Thyroid gland (tissue), 4 donors: ENCODE results near the gene SOCS1.

ENCODE experiments used
- POLR2A ChIP-seq, 2 donors: fragments of 450-650 bp; IDR thresholded peaks; one replicate each; pipeline ENCODE4 v1.6.1; 2017; ENCODE audit warnings: antibody characterized with exemption in 2 of 2, mild to moderate bottlenecking in 2 of 2, moderate library complexity in 1 of 2
- TF ChIP-seq, protein P1 (sequence below), 6 experiments: fragments of 200-600 bp in 3 of 6; fragments of 450-650 bp in 3 of 6; sonication (generic) in 3 of 6; IDR thresholded peaks; one replicate each; pipeline ENCODE4 v1.5.1; 2016 to 2019; ENCODE audit warnings: antibody characterized with exemption in 6 of 6, mild to moderate bottlenecking in 2 of 6, inconsistent platforms in 1 of 6, moderate library complexity in 1 of 6

DNA sequence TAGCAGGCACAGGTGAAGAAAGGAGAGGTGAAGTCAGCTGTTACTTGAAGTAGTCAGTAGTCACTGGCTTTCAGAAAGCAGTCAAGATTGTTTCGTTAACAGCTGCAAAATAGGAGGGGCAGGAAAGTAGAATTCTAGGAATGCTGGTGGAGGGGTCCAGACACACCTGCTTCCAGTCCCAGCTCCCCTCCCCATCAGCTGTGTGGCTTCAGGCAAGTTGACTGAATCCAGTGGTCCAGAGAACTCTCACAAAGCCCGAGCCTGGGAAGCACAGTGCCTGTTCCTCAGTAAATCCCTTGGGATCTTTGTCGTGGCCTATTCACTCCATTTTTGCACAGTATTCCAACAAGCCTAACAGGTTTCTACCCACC lies 4.6 kb upstream of the SOCS1 start:
- TF ChIP-seq, protein P1, sequence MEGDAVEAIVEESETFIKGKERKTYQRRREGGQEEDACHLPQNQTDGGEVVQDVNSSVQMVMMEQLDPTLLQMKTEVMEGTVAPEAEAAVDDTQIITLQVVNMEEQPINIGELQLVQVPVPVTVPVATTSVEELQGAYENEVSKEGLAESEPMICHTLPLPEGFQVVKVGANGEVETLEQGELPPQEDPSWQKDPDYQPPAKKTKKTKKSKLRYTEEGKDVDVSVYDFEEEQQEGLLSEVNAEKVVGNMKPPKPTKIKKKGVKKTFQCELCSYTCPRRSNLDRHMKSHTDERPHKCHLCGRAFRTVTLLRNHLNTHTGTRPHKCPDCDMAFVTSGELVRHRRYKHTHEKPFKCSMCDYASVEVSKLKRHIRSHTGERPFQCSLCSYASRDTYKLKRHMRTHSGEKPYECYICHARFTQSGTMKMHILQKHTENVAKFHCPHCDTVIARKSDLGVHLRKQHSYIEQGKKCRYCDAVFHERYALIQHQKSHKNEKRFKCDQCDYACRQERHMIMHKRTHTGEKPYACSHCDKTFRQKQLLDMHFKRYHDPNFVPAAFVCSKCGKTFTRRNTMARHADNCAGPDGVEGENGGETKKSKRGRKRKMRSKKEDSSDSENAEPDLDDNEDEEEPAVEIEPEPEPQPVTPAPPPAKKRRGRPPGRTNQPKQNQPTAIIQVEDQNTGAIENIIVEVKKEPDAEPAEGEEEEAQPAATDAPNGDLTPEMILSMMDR (IDR thresholded peaks at IDR 0.05), result no peak
- TF ChIP-seq POLR2A (IDR thresholded peaks at IDR 0.05), result no peak
